SU-DHL-6 (cell line): Measurements from ENCODE around the gene ASIP.
"Not testable (repeated sequence)": the region's sequence is repeated elsewhere in the genome, so short reads cannot be mapped to it uniquely, and the experiment has no call there.

ENCODE experiments used
- EZH2phosphoT487 ChIP-seq: fragments of 200-600 bp; sonication (generic), shearing (Covaris generic); conservative IDR thresholded peaks from 2 replicates; pipeline ENCODE4 v1.6.1; 2018; ENCODE audit warnings: mild to moderate bottlenecking, antibody characterized with exemption, low read length, moderate library complexity, mixed read lengths
- TF ChIP-seq, protein P1 (sequence below): fragments of 200-600 bp; sonication (generic); IDR thresholded peaks from one replicate; pipeline ENCODE4 v1.5.1; 2017; ENCODE audit warnings: antibody characterized with exemption, mild to moderate bottlenecking, low read length, moderate library complexity; ENCODE audit not compliant: insufficient read depth, poor library complexity, severe bottlenecking

DNA sequence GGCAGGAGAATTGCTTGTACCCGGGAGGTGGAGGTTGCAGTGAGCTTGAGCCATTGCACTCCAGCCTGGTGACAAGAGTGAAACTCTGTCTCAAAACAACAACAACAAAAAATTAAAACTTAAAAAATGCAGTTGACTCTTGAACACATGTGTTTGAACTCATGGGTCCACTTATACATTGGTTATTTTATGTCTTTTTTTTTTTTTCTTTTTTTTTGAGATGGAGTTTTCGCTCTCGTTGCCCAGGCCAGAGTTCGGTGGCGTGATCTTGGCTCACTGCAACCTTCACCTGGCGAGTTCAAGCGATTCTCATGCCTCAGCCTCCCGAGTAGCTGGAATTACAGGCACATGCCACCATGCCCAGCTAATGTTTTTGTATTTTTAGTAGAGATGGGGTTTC lies 22.2 kb downstream of the ASIP start:
- TF ChIP-seq, protein P1, sequence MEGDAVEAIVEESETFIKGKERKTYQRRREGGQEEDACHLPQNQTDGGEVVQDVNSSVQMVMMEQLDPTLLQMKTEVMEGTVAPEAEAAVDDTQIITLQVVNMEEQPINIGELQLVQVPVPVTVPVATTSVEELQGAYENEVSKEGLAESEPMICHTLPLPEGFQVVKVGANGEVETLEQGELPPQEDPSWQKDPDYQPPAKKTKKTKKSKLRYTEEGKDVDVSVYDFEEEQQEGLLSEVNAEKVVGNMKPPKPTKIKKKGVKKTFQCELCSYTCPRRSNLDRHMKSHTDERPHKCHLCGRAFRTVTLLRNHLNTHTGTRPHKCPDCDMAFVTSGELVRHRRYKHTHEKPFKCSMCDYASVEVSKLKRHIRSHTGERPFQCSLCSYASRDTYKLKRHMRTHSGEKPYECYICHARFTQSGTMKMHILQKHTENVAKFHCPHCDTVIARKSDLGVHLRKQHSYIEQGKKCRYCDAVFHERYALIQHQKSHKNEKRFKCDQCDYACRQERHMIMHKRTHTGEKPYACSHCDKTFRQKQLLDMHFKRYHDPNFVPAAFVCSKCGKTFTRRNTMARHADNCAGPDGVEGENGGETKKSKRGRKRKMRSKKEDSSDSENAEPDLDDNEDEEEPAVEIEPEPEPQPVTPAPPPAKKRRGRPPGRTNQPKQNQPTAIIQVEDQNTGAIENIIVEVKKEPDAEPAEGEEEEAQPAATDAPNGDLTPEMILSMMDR: not testable (repeated sequence)
- not testable (repeated sequence) for TF ChIP-seq EZH2phosphoT487
